Measurements from ENCODE around the gene PALLD. TPM values are rescaled to one million over a fixed set of nuclear protein-coding genes. Genes with fewer than 3 reads are reported as not detected.

The PALLD gene
- total RNA-seq, 4 donors from 2014 or later, result 93.3 to 214 (median 174) TPM

- no peaks in the 10 kb centered on the region for H3K27me3 ChIP-seq
- H3K4me1 ChIP-seq, result peaks cover 0 to 8% (median 2%) of the 10 kb centered on the region in 4 donors
- no peak overlapping the region for H3K27ac ChIP-seq
- no peaks in the 10 kb centered on the region for H3K9me3 ChIP-seq
- H3K4me3 ChIP-seq, result no peak overlapping the region
- no peaks in the 10 kb centered on the region for H3K36me3 ChIP-seq
- no peak for DNase-seq (ENCODE audit: low spot score in 2 of 2)
- 89 to 97% methylated on average over 2 of the region's 2 CpGs for WGBS, 2 donors
- no peak for TF ChIP-seq EP300 (IDR thresholded peaks at IDR 0.05)
- no peak for TF ChIP-seq POLR2A (IDR thresholded peaks at IDR 0.05)
- TF ChIP-seq CTCF (IDR thresholded peaks at IDR 0.05), result no peak
Measured at GRCh38 chr4:168575473-168575872, 78.6 kb downstream of the PALLD start.

GRCh38 chr4:168577624-168578023, 80.8 kb downstream of the PALLD start:
- 65 to 71% methylated on average over 5 of the region's 5 CpGs for WGBS, 2 donors
- Histone ChIP-seq H3K9me3 (peaks cover 0 to 4% (median 0%) of the 10 kb centered on the region in 4 donors), H3K27ac (no peak overlapping the region), H3K4me1 (no peaks in the 10 kb centered on the region), H3K4me3 (no peak overlapping the region), H3K27me3 (no peaks in the 10 kb centered on the region), H3K36me3 (no peaks in the 10 kb centered on the region)
- DNase-seq (ENCODE audit: low spot score in 2 of 2), result no peak
- TF ChIP-seq POLR2A (IDR thresholded peaks at IDR 0.05), result no peak
- TF ChIP-seq CTCF (IDR thresholded peaks at IDR 0.05), result no peak
- TF ChIP-seq EP300 (IDR thresholded peaks at IDR 0.05), result no peak

GRCh38 chr4:168580228-168580627, 83.4 kb downstream of the PALLD start:
- Histone ChIP-seq H3K27ac (no peak overlapping the region), H3K27me3 (no peaks in the 10 kb centered on the region), H3K9me3 (peaks cover 0 to 4% (median 0%) of the 10 kb centered on the region in 4 donors), H3K36me3 (no peaks in the 10 kb centered on the region), H3K4me1 (peaks cover 0 to 4% (median under 1%) of the 10 kb centered on the region in 4 donors), H3K4me3 (no peak overlapping the region)
- no peak for DNase-seq (ENCODE audit: low spot score in 2 of 2)
- WGBS, 2 donors, result 95 to 100% methylated on average over 2 of the region's 2 CpGs
- no peak for TF ChIP-seq CTCF (IDR thresholded peaks at IDR 0.05)
- TF ChIP-seq POLR2A (IDR thresholded peaks at IDR 0.05), result no peak
- TF ChIP-seq EP300 (IDR thresholded peaks at IDR 0.05), result no peak

DNA sequence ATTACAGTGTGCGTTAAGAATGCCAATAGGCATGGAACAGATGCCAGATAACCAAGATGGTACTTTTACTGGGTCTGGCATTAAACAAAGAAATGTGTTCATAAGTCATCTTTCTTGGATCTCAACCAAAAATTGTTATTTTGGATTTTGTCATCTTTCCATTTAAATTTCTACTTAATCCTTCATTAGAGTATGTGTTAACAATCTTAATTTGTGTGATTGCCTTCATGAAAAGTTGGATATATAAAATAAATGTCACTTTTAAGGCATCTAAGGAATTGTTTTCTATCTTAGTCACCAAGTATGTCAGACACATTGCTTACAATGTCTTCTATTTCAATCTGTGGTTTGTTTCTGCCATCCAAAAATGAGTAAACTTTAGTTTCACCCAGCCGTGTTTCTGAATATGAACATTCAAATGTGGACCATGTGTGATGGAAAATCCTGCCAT, 87.5 kb downstream of the PALLD start:
- 47 to 49% methylated on average over 2 of the region's 2 CpGs for WGBS, 2 donors

More for the DNA sequence above, 87.5 kb downstream of the PALLD start:
- no peak overlapping the region for H3K4me3 ChIP-seq
- no peak for TF ChIP-seq EP300 (IDR thresholded peaks at IDR 0.05)
- no peak for TF ChIP-seq POLR2A (IDR thresholded peaks at IDR 0.05)
- no peak for TF ChIP-seq CTCF (IDR thresholded peaks at IDR 0.05)
- peaks cover 0 to 4% (median 0%) of the 10 kb centered on the region in 4 donors for H3K9me3 ChIP-seq
- no peaks in the 10 kb centered on the region for H3K36me3 ChIP-seq
- H3K27me3 ChIP-seq, result no peaks in the 10 kb centered on the region
- DNase-seq (ENCODE audit: low spot score in 2 of 2), result no peak
- H3K4me1 ChIP-seq, result peaks cover 0 to 29% (median 5%) of the 10 kb centered on the region in 4 donors
- H3K27ac ChIP-seq, result no peak overlapping the region
